GM23338 (cell line): ENCODE measurements around the gene DCD. TPM values are rescaled to one million over a fixed set of nuclear protein-coding genes. Genes with fewer than 3 reads are reported as not detected.

Experiments
- ATAC-seq: fragments of 200-7000 bp; cut with Tn5 transposase; 3 replicates; pipeline ENCODE4 v1.9.1; 2020
- DNase-seq: peaks from one replicate; pipeline ENCODE4 v3.0.0-alpha.2; 2015; ENCODE audit warnings: low spot score
- H2AFZ ChIP-seq: fragments of 200-600 bp; sonication (generic); 2 replicates; pipeline ENCODE4 v1.8.0; 2016; ENCODE audit warnings: antibody characterized with exemption, mild to moderate bottlenecking, moderate library complexity
- H3F3A ChIP-seq: fragments of 200-600 bp; sonication (generic); replicated peaks from 2 replicates; pipeline ENCODE4 v1.8.0; 2017; ENCODE audit warnings: antibody characterized with exemption, mixed run types, low read depth
- H3K27ac ChIP-seq: fragments of 200-600 bp; sonication (generic); 2 replicates; pipeline ENCODE4 v1.6.1; 2016; ENCODE audit warnings: low read depth
- H3K27me3 ChIP-seq: fragments of 200-600 bp; sonication (generic); 2 replicates; pipeline ENCODE4 v1.8.0; 2016; ENCODE audit warnings: mild to moderate bottlenecking, mixed run types, moderate library complexity; ENCODE audit not compliant: insufficient read depth
- H3K36me3 ChIP-seq: fragments of 200-600 bp; sonication (generic); 2 replicates; pipeline ENCODE4 v1.8.0; 2016; ENCODE audit warnings: mild to moderate bottlenecking; ENCODE audit not compliant: insufficient read depth
- H3K4me1 ChIP-seq: fragments of 200-600 bp; sonication (generic); 2 replicates; pipeline ENCODE4 v1.8.0; 2016; ENCODE audit warnings: mild to moderate bottlenecking, moderate library complexity; ENCODE audit not compliant: insufficient read depth
- H3K4me2 ChIP-seq: fragments of 200-600 bp; sonication (generic); 2 replicates; pipeline ENCODE4 v1.7.1; 2017; ENCODE audit warnings: mixed run types
- H3K4me3 ChIP-seq: fragments of 200-600 bp; sonication (generic); 2 replicates; pipeline ENCODE4 v1.6.1; 2016; ENCODE audit warnings: mixed run types
- H3K79me2 ChIP-seq: fragments of 200-600 bp; sonication (generic); replicated peaks from 2 replicates; pipeline ENCODE4 v1.8.0; 2017; ENCODE audit warnings: mild to moderate bottlenecking; ENCODE audit not compliant: insufficient read depth
- H3K9me2 ChIP-seq: fragments of 200-600 bp; sonication (generic); 2 replicates; pipeline ENCODE4 v1.8.0; 2017; ENCODE audit not compliant: insufficient read depth
- H4K20me1 ChIP-seq: fragments of 200-600 bp; sonication (generic); replicated peaks from 2 replicates; pipeline ENCODE4 v1.8.0; 2017; ENCODE audit warnings: mild to moderate bottlenecking; ENCODE audit not compliant: insufficient read depth
- H3K27ac Mint-ChIP-seq: 2 replicates; pipeline ENCODE4 v1.8.0; 2020; ENCODE audit warnings: inconsistent platforms, mild to moderate bottlenecking, moderate library complexity, mixed read lengths
- H3K27me3 Mint-ChIP-seq: 3 replicates; pipeline ENCODE4 v1.8.0; 2022; ENCODE audit warnings: low read depth, mild to moderate bottlenecking, moderate library complexity, mixed read lengths, inconsistent platforms; ENCODE audit not compliant: insufficient read depth, poor library complexity
- H3K36me3 Mint-ChIP-seq: 3 replicates; pipeline ENCODE4 v1.8.0; 2021; ENCODE audit warnings: low read depth, mild to moderate bottlenecking, inconsistent platforms, moderate library complexity, mixed read lengths
- H3K4me1 Mint-ChIP-seq: 3 replicates; pipeline ENCODE4 v1.8.0; 2020; ENCODE audit warnings: mild to moderate bottlenecking, inconsistent platforms, mixed read lengths
- H3K4me3 Mint-ChIP-seq: 3 replicates; pipeline ENCODE4 v1.8.0; 2021; ENCODE audit warnings: moderate library complexity, mild to moderate bottlenecking, inconsistent platforms, mixed read lengths
- H3K9me3 Mint-ChIP-seq: 3 replicates; pipeline ENCODE4 v1.8.0; 2020; ENCODE audit warnings: moderate library complexity, mild to moderate bottlenecking, inconsistent platforms, mixed read lengths
- CREB1 ChIP-seq: fragments of 250-450 bp; sonication (Bioruptor Pico); IDR thresholded peaks from 2 replicates; pipeline ENCODE4 v1.5.0; 2020; ENCODE audit warnings: low read depth, mild to moderate bottlenecking, moderate library complexity
- EZH2 ChIP-seq: fragments of 200-600 bp; sonication (generic); IDR thresholded peaks from one replicate; pipeline ENCODE4 v1.8.0; 2017; ENCODE audit warnings: antibody characterized with exemption, mild to moderate bottlenecking, low read depth; ENCODE audit not compliant: unreplicated experiment
- EZH2phosphoT487 ChIP-seq: fragments of 200-600 bp; sonication (generic); IDR thresholded peaks from one replicate; pipeline ENCODE4 v1.8.1; 2018; ENCODE audit warnings: antibody characterized with exemption; ENCODE audit not compliant: unreplicated experiment
- JUNB ChIP-seq: IDR thresholded peaks from one replicate; pipeline ENCODE4 v1.6.1; 2016; ENCODE audit warnings: antibody characterized with exemption; ENCODE audit not compliant: unreplicated experiment
- NANOG ChIP-seq: IDR thresholded peaks from 2 replicates; pipeline ENCODE4 v1.6.1; 2016; ENCODE audit warnings: antibody characterized with exemption, borderline replicate concordance
- STAT1 ChIP-seq: IDR thresholded peaks from one replicate; pipeline ENCODE4 v1.6.1; 2016; ENCODE audit warnings: antibody characterized with exemption; ENCODE audit not compliant: unreplicated experiment
- ZNF114 ChIP-seq: fragments of 250-450 bp; sonication (Bioruptor Pico); IDR thresholded peaks from 2 replicates; pipeline ENCODE4 v1.5.0; 2020; ENCODE audit warnings: mild to moderate bottlenecking, moderate library complexity
- ZNF331 ChIP-seq: fragments of 250-450 bp; sonication (Bioruptor Pico); IDR thresholded peaks from 2 replicates; pipeline ENCODE4 v1.5.0; 2020; ENCODE audit warnings: low read depth, mild to moderate bottlenecking, moderate library complexity
- ZNF462 ChIP-seq: fragments of 250-450 bp; sonication (Bioruptor Pico); IDR thresholded peaks from 2 replicates; pipeline ENCODE4 v1.5.0; 2020; ENCODE audit warnings: mild to moderate bottlenecking, moderate library complexity
- polyA plus RNA-seq: library from polyadenylated mRNA; unstranded; fragments of >200 nt; fragmentation: Nextera tagmentation; extraction: Ambion mirVana; gene quantifications from 2 replicates; pipeline ENCODE4 v1.2.1, GENCODE V29; 2016
- total RNA-seq: library from RNA; depleted of rRNA; stranded (reverse); fragments of >200 nt; shearing (Covaris generic); gene quantifications from 2 replicates; pipeline ENCODE4 v1.2.3, GENCODE V29; 2014
- TF ChIP-seq, protein P1 (sequence below): IDR thresholded peaks from 2 replicates; pipeline ENCODE4 v1.6.1; 2016; ENCODE audit warnings: antibody characterized with exemption
- TF ChIP-seq, protein P2 (sequence below), 2 experiments: fragments of 200-600 bp in 1 of 2; sonication (generic) in 1 of 2; conservative IDR thresholded peaks; 2 replicates each; pipeline versions ENCODE4 v1.5.1 to v1.6.1; 2016 to 2017; ENCODE audit warnings: antibody characterized with exemption in 2 of 2, low read depth in 2 of 2, mild to moderate bottlenecking in 2 of 2, moderate library complexity in 1 of 2

Gene DCD
- total and polyA plus RNA-seq, 2 experiments from 2014 or later: not detected

DNA sequence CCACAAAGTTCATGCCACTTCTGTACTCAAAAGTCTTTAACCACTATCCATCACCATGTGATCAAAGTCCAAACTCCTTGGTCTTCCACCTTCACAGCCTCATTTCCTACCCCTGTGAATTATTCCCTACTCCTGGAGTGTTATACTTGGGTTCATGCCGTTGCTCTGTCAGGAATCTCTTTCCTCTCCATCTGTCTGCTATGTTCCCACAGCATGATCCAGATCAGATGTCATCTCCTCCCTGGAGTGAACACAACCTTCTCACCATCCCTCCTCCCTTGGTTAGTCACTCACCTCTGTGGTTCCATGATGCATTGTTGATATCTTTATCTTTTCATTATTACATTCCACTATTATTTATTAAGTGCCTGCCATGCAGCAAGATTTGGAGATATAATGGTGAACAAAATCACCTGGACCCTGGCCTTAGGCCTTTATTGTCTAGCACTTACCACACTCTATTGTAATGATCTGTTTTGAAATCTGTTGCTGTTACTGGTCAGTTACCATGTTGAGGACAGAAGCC is 35.9 kb downstream of the DCD start:
- peaks cover 4% of the 10 kb centered on the region; the same call in 2 of the 3 replicates for H3K4me1 Mint-ChIP-seq
- no peaks in the 10 kb centered on the region for H3K9me3 Mint-ChIP-seq
- H3K27ac Mint-ChIP-seq: no peak overlapping the region
- Histone ChIP-seq H3K4me1 (no peaks in the 10 kb centered on the region), H3K4me3 (no peak overlapping the region), H2AFZ (no peak overlapping the region), H3K79me2 (no peaks in the 10 kb centered on the region), H3F3A (no peaks in the 10 kb centered on the region), H3K4me2 (no peak overlapping the region), H3K36me3 (no peaks in the 10 kb centered on the region), H3K27me3 (peaks cover 22% of the 10 kb centered on the region), H3K9me2 (0 out of 2 replicates have a peak, but pooled peaks cover 6% of the 10 kb centered on the region), H3K27ac (no peak overlapping the region), H4K20me1 (no peaks in the 10 kb centered on the region)
- ATAC-seq (no peak), DNase-seq (no peak)
- H3K27me3 Mint-ChIP-seq: peaks cover 10% of the 10 kb centered on the region
- TF ChIP-seq CREB1 (CRISPR knock-in tag): no peak
- no peak for TF ChIP-seq ZNF331 (CRISPR knock-in tag)
- TF ChIP-seq EZH2phosphoT487: no peak
- no peak for TF ChIP-seq EZH2
- TF ChIP-seq STAT1: no peak
- no peak for TF ChIP-seq ZNF114 (CRISPR knock-in tag)
- TF ChIP-seq, protein P1, sequence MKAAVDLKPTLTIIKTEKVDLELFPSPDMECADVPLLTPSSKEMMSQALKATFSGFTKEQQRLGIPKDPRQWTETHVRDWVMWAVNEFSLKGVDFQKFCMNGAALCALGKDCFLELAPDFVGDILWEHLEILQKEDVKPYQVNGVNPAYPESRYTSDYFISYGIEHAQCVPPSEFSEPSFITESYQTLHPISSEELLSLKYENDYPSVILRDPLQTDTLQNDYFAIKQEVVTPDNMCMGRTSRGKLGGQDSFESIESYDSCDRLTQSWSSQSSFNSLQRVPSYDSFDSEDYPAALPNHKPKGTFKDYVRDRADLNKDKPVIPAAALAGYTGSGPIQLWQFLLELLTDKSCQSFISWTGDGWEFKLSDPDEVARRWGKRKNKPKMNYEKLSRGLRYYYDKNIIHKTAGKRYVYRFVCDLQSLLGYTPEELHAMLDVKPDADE: no peak
- no peak for TF ChIP-seq JUNB
- no peak for TF ChIP-seq NANOG
- no peak for TF ChIP-seq ZNF462
- TF ChIP-seq, protein P2, sequence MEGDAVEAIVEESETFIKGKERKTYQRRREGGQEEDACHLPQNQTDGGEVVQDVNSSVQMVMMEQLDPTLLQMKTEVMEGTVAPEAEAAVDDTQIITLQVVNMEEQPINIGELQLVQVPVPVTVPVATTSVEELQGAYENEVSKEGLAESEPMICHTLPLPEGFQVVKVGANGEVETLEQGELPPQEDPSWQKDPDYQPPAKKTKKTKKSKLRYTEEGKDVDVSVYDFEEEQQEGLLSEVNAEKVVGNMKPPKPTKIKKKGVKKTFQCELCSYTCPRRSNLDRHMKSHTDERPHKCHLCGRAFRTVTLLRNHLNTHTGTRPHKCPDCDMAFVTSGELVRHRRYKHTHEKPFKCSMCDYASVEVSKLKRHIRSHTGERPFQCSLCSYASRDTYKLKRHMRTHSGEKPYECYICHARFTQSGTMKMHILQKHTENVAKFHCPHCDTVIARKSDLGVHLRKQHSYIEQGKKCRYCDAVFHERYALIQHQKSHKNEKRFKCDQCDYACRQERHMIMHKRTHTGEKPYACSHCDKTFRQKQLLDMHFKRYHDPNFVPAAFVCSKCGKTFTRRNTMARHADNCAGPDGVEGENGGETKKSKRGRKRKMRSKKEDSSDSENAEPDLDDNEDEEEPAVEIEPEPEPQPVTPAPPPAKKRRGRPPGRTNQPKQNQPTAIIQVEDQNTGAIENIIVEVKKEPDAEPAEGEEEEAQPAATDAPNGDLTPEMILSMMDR (conservative IDR thresholded peaks at IDR 0.05; ENCODE audit: low read depth in 2 of 2): no peak
- H3K36me3 Mint-ChIP-seq: no peaks in the 10 kb centered on the region
- H3K4me3 Mint-ChIP-seq: no peak overlapping the region
